GM06990 (cell line): Measurements from ENCODE around the gene CTNNBIP1.

ENCODE experiments used
- DNase-seq: peaks from one replicate; pipeline ENCODE4 v3.0.0-alpha.2; 2011; ENCODE audit not compliant: insufficient read length; ENCODE audit errors: extremely low read depth
- H3K27me3 ChIP-seq: replicated peaks from 2 replicates; pipeline ENCODE4 v1.6.0; 2011; ENCODE audit warnings: low read length; ENCODE audit not compliant: control insufficient read depth, insufficient read depth
- H3K36me3 ChIP-seq: 2 replicates; pipeline ENCODE4 v1.5.1; 2011; ENCODE audit warnings: low read length; ENCODE audit not compliant: control insufficient read depth, insufficient read depth
- H3K4me3 ChIP-seq: replicated peaks from 2 replicates; pipeline ENCODE4 v1.5.1; 2011; ENCODE audit warnings: low read depth, mild to moderate bottlenecking, control low read depth, low read length
- TF ChIP-seq, protein P1 (sequence below): IDR thresholded peaks from 2 replicates; pipeline ENCODE4 v1.5.1; 2011; ENCODE audit warnings: low read length, control low read depth, mild to moderate bottlenecking, inconsistent platforms; ENCODE audit not compliant: insufficient read depth, poor library complexity, severe bottlenecking

Gene CTNNBIP1

DNA sequence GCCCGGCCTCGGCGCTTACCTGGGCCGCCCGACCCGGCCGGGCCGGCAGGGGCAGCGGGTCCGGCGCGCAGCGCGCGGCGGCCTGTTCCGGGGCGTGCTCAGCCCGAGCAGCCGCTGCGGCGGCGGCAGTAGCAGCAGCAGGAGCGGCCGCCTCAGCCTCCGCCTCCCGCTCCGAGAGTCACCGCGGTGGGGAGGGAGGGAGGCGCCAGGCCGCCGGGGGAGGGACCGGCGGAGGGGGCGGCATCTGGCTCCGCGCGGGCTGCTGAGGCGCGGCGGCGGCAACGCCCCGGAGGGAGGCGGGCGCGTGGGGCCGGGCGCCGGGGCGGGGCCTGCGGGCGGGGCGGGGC lies at the start of gene CTNNBIP1:
TSS of gene CTNNBIP1 (minus strand) at position 194 of the 347 bp plus-strand sequence. CDS start 38,205 bp downstream, outside the sequence.
- DNase-seq, result no peak

GRCh38 chr1:9957726-9958125 lies 47.7 kb upstream of the CTNNBIP1 start:
- TF ChIP-seq, protein P1, sequence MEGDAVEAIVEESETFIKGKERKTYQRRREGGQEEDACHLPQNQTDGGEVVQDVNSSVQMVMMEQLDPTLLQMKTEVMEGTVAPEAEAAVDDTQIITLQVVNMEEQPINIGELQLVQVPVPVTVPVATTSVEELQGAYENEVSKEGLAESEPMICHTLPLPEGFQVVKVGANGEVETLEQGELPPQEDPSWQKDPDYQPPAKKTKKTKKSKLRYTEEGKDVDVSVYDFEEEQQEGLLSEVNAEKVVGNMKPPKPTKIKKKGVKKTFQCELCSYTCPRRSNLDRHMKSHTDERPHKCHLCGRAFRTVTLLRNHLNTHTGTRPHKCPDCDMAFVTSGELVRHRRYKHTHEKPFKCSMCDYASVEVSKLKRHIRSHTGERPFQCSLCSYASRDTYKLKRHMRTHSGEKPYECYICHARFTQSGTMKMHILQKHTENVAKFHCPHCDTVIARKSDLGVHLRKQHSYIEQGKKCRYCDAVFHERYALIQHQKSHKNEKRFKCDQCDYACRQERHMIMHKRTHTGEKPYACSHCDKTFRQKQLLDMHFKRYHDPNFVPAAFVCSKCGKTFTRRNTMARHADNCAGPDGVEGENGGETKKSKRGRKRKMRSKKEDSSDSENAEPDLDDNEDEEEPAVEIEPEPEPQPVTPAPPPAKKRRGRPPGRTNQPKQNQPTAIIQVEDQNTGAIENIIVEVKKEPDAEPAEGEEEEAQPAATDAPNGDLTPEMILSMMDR, result no peak
- no peak for DNase-seq
- Histone ChIP-seq H3K27me3 (no peaks in the 10 kb centered on the region), H3K4me3 (no peak overlapping the region), H3K36me3 (no peaks in the 10 kb centered on the region)

More for the DNA sequence above, at the start of gene CTNNBIP1:
- Histone ChIP-seq H3K27me3 (no peaks in the 10 kb centered on the region), H3K4me3 (peak within 1 kb of the TSS; percentile 79), H3K36me3 (no peaks in the 10 kb centered on the region)
- TF ChIP-seq, protein P1, result no peak

DNA sequence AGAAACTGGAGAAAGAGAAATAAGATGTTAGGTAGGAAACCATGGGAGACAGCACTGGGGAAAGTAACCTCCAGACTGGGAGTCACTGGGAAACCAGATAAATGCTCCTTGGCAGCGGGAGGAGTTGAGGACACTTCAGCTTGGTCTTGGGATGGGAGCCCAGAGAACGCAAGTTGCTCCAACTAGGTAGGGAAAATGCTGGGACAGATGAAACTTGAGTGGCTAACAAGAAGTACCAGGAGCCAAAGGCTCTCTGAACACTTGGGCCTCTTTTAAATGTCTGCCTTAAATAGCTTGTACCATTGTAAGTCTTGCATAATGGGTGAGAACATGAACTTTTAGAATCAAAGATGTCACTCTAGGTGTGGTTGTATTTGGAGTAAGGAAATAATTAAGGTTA lies 36.2 kb upstream of the CTNNBIP1 start:
- H3K4me3 ChIP-seq, result no peak overlapping the region
- no peak for DNase-seq
- no peaks in the 10 kb centered on the region; the same call in 1 of the 2 replicates for H3K36me3 ChIP-seq
- TF ChIP-seq, protein P1, result no peak
- H3K27me3 ChIP-seq, result no peaks in the 10 kb centered on the region

GRCh38 chr1:9942939-9943788 lies 33.1 kb upstream of the CTNNBIP1 start, which contains the start of the genes LZIC and NMNAT1:
TSS of gene LZIC (minus strand) at chr1:9943391. CDS start at chr1:9936619, 6,772 bp downstream.
TSS of gene NMNAT1 (plus strand) at chr1:9943475. CDS start at chr1:9972074, 28,599 bp downstream.
- TF ChIP-seq, protein P1, result no peak
- DNase-seq, result peak; percentile 97
- Histone ChIP-seq H3K4me3 (peak within 1 kb of the TSS; percentile 72), H3K27me3 (no peaks in the 10 kb centered on the region), H3K36me3 (no peaks in the 10 kb centered on the region; the same call in none of the 2 replicates)

DNA sequence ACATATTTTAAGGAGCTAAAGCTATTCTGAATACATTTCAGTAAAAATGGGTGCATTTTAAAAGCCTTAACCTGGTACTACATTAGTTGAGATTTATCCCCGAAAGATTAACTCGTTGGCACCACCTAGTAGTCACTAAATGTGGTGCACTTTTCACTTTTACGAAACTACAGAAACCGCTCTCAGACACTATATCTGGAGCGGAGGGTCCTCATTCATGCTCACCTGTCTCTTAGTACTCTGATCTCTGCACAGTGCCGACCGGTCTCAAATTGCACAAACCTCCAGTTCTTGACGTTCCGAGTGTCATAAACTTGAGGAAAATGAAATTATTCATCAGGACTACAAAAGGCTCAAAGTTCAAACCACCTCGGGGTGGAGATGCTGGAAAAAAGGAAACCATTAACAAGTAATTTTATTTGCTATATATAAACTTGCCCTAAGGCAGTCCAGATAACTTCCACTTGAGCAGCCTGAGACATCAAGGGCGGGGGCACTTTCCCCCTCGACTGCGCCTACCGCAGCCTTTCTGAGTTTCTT lies 32.4 kb upstream of the CTNNBIP1 start:
- no peaks in the 10 kb centered on the region for H3K27me3 ChIP-seq
- no peaks in the 10 kb centered on the region; the same call in none of the 2 replicates for H3K36me3 ChIP-seq
- H3K4me3 ChIP-seq, result peak overlapping the region; percentile 72
- TF ChIP-seq, protein P1, result peak; percentile 60
- DNase-seq, result peak; percentile 26
